GM12873 (cell line): ENCODE measurements around the gene FAM240A.

Source experiments
- CTCF ChIP-seq: IDR thresholded peaks from 2 replicates; pipeline ENCODE4 v1.5.1; 2012; ENCODE audit warnings: low read depth, mild to moderate bottlenecking, moderate library complexity, low read length, control low read depth; ENCODE audit not compliant: insufficient read depth; ENCODE audit errors: missing control alignments

Gene FAM240A

GRCh38 chr3:46609944-46610722, 2.2 kb upstream of the FAM240A start:
- no peak for TF ChIP-seq CTCF

DNA sequence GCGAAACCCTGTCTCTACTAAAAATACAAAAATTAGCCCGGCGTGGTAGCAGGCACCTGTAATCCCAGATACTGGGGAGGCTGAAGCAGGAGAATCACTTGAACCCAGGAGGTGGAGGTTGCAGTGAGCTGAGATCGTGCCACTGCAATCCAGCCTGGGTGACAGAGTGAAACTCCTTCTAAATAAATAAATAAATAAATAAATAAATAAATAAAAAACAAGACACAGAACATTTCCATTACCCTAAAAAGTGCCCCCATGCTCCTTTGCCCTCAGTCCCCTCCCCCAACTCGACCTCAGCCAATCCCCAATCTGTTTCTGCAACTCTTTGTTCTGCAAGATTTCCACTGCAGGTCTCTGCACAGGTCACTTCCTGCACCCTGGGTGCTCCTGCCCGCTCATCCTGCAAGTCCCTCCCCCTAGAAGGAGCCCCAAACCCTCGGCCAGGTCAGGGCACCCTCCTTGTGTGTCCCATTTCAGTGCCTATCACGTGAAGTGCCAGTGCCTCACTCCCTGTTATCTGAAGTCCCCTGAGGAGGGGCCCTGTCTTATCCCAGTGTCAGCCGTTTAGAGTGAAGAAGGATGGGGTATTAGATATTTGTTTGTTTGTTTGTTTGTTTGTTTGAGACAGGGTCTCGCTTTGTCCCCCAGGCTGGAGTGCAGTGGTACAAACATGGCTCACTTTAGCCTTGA, 1.1 kb downstream of the FAM240A start:
- TF ChIP-seq CTCF = no peak

GRCh38 chr3:46614431-46614830, 2.1 kb downstream of the FAM240A start:
- TF ChIP-seq CTCF = no peak

DNA sequence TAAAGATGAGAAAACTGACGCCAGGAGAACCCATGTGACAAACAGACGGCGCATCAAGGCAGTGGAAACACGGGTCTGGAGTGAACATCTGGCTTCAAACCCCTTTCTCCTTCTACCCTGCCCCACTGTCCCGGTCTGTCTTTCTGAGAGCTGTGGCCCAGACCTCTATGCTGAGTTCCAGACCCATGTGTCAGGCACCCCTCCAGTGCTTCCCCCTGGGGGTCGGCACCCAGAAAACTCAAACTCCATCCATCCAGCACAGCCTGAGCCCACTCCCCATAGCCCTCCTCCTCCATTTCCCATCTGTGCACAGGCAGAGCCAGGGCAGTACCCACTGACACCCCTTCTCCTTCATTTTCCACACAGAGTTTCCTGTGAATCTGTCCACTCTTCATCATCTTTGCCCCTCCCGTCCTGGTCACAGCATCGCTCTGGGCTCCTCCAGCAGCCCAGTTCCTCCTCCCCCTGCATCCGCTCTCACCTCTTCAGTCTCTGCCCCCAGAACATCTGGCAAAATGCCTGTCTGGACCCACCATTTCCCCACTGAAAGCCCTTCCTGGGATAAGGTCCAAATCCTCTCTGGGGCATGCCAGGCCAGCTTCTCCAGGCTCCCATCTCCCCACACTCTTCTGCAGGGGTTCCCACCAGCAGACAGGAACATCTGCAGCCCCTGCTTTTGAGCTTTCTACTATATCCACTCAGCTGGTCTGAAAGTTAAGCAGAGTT, 2.9 kb downstream of the FAM240A start:
- no peak for TF ChIP-seq CTCF

DNA sequence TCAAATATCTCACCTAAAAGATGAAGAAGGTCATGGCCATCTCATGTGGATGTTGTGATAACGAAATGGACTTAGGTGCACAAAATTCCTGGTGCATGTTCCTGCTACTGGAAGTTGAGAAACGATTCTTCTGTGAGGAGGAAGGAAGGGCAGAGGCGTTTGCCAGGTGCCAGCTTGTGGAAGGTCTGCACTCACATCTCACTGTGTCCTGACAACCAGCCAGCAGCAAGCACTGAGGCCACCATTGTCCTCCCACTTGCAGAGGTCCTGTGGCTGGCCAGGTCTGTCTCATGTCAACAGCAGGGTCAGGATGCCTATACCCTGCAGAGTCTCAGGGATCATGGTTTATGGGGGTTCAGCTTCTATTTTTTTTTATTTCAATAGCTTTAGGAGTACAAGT, 3.7 kb downstream of the FAM240A start:
- no peak for TF ChIP-seq CTCF

GRCh38 chr3:46617941-46618340, 5.6 kb downstream of the FAM240A start:
- no peak for TF ChIP-seq CTCF
